Measurements from ENCODE around the gene TMEM91. TPM values are rescaled to one million over a fixed set of nuclear protein-coding genes. Genes with fewer than 3 reads are reported as not detected.

Gene TMEM91
- total RNA-seq, 1 donor from 2014 or later: 3.5 TPM

DNA sequence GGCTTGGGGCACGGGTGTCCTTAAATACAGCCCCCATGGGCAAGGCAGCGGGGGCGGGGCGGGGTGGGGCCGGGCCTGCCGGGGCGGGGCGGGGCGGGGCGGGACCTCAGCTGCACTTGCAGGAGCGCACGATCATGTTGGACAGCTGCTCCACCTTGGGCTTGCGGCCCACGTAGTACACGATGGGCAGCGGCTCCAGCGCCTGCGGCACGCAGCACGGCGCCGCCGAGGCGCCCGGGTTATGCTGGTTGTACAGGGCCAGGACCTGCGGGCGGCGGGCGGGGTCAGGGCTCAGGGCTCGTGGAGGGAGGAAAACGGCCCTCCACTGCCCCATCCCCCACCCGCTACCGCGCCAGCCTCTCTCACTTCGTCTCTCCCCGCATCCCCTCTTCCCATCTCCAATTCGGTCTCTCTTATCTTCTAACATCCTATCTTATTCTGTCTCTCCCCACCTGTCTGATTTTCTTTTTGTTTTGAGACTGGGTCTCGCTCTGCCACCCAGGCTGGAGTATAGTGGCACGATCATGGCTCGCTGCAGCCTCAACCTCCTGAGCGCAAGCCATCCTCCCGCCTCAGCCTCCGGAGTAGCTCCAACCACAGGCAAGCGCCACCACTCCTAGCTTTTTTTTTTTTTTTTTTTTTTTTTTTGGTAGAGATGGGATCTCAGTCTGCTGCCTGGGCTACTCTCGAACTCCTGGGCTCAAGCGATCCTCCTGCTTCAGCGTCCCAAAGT, 45.2 kb upstream of the TMEM91 start:
- TF ChIP-seq, protein P1, sequence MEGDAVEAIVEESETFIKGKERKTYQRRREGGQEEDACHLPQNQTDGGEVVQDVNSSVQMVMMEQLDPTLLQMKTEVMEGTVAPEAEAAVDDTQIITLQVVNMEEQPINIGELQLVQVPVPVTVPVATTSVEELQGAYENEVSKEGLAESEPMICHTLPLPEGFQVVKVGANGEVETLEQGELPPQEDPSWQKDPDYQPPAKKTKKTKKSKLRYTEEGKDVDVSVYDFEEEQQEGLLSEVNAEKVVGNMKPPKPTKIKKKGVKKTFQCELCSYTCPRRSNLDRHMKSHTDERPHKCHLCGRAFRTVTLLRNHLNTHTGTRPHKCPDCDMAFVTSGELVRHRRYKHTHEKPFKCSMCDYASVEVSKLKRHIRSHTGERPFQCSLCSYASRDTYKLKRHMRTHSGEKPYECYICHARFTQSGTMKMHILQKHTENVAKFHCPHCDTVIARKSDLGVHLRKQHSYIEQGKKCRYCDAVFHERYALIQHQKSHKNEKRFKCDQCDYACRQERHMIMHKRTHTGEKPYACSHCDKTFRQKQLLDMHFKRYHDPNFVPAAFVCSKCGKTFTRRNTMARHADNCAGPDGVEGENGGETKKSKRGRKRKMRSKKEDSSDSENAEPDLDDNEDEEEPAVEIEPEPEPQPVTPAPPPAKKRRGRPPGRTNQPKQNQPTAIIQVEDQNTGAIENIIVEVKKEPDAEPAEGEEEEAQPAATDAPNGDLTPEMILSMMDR (conservative IDR thresholded peaks at IDR 0.05; ENCODE audit: low read depth, low read length): no peak
- no peak for DNase-seq (ENCODE audit: low read depth)
- H3K4me3 ChIP-seq (ENCODE audit: low read depth, low read length): no peak overlapping the region

DNA sequence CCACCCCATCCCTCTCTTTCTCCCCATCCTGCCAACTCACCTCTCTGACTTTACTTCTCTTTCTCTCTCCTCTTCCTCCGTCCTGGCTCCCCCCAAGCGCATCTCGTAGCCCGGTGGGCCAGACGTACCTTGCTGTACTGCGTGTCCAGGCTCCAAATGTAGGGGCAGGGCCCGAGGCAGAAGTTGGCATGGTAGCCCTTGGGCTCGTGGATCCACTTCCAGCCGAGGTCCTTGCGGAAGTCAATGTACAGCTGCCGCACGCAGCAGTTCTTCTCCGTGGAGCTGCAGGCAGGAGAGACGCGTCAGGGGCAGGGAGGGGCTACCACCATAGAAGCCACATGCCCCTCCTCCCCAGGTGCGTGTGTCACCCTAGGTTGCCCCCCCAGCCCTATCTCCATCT, 44.3 kb upstream of the TMEM91 start:
- no peak overlapping the region for H3K4me3 ChIP-seq (ENCODE audit: low read depth, low read length)
- TF ChIP-seq, protein P1 (conservative IDR thresholded peaks at IDR 0.05; ENCODE audit: low read depth, low read length): no peak
- DNase-seq (ENCODE audit: low read depth): no peak

DNA sequence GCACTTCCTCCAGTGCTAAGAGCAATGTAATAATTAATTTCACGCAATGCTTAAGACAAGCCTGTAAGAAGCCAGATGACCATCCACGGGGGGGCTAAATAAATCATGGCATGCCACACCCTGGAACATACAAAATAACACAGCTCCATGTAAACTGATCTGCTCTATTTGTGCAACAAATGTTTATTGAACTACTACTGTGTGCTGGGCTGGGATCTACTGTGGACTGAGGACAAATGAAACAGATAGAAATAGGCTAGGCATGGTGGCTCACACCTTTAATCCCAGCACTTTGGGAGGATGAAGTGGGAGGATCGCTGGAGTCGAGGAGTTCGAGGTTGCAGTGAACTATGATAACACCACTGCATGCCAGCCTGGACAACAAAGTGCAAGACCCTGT, 43.9 kb upstream of the TMEM91 start:
- TF ChIP-seq, protein P1 (conservative IDR thresholded peaks at IDR 0.05; ENCODE audit: low read depth, low read length): no peak
- no peak overlapping the region for H3K4me3 ChIP-seq (ENCODE audit: low read depth, low read length)
- DNase-seq (ENCODE audit: low read depth): no peak

DNA sequence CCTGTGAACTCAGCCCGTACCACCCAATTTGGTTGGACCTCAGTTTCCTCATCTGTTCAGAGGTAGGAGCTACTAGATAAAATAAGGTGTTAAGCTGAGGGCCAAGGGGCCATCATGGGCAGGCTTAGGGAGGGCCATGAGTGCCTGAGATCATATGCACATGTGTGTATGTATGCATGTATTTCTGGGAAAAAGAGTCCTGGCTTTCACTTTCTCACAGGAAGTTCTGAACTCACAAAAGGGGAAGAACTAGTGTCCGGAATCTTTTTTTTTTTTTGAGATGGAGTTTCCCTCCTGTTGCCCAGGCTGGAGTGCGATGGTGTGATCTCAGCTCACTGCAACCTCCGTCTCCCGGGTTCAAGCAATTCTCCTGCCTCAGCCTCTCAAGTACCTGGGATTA, 41.5 kb upstream of the TMEM91 start:
- no peak overlapping the region for H3K4me3 ChIP-seq (ENCODE audit: low read depth, low read length)
- DNase-seq (ENCODE audit: low read depth): no peak
- TF ChIP-seq, protein P1 (conservative IDR thresholded peaks at IDR 0.05; ENCODE audit: low read depth, low read length): no peak

DNA sequence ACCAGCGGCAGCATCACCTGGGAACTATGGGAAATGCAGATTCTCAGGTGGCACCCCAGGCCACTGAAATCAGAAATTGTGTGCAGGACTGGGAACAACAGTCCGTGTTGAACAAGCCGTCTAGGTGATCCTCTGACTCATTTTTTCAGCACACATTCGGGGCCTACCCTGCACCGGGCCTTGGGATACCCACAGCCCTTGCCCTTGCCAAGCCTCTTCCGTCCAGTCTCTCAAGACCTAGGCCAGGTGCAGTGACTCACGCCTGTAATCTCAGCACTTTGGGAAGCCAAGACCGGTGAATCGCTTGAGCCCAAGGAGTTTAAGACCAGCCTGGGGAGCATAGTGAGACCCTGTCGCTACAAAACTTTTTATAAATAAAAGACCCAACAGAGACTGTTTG, 40.9 kb upstream of the TMEM91 start:
- DNase-seq (ENCODE audit: low read depth): no peak
- H3K4me3 ChIP-seq (ENCODE audit: low read depth, low read length): no peak overlapping the region
- TF ChIP-seq, protein P1 (conservative IDR thresholded peaks at IDR 0.05; ENCODE audit: low read depth, low read length): no peak

DNA sequence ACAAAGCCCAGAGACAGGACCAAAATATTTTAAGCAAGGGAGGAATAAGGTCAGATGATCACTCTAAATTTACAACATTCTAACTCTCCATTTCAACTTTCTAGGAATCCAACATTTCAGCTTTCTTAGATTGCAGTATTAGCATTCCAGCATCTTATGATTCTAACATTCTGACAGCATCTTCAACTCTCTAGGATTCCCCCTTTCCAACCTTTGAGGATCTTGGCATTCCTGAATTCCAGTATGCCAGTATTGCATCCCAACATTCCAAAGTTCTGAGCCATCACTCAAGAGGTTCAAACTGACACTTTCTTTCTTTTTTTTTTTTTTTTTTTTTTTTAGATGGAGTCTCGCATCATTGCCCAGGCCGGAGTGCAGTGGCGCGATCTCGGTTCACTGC, 36.4 kb upstream of the TMEM91 start:
- H3K4me3 ChIP-seq (ENCODE audit: low read depth, low read length): no peak overlapping the region
- DNase-seq (ENCODE audit: low read depth): peak; percentile 76
- TF ChIP-seq, protein P1 (conservative IDR thresholded peaks at IDR 0.05; ENCODE audit: low read depth, low read length): no peak
